ENCODE data around the gene ADISSP. TPM values are rescaled to one million over a fixed set of nuclear protein-coding genes. Genes with fewer than 3 reads are reported as not detected.

Gene ADISSP
- total RNA-seq, 1 experiment from 2014 or later, result 40.0 TPM

GRCh38 chr20:3751675-3752385 is 15.7 kb downstream of the ADISSP start:
- Histone ChIP-seq H3K9me3 (replicated peaks) (no peaks in the 10 kb centered on the region), H3K4me1 (replicated peaks) (no peaks in the 10 kb centered on the region), H3K27ac (no peak overlapping the region), H3K36me3 (no peaks in the 10 kb centered on the region), H3K27me3 (replicated peaks) (no peaks in the 10 kb centered on the region), H3K4me3 (no peak overlapping the region)
- DNase-seq (ENCODE audit: low read depth in 1 of 2, low spot score in 2 of 2), result no peak

- Histone ChIP-seq H3K4me1 (replicated peaks) (no peaks in the 10 kb centered on the region), H3K27ac (no peak overlapping the region), H3K9me3 (replicated peaks) (no peaks in the 10 kb centered on the region), H3K27me3 (replicated peaks) (no peaks in the 10 kb centered on the region), H3K36me3 (no peaks in the 10 kb centered on the region), H3K4me3 (no peak overlapping the region)
- DNase-seq (ENCODE audit: low read depth in 1 of 2, low spot score in 2 of 2), result no peak
Measured at GRCh38 chr20:3751305-3751674, 16.3 kb downstream of the ADISSP start.

DNA sequence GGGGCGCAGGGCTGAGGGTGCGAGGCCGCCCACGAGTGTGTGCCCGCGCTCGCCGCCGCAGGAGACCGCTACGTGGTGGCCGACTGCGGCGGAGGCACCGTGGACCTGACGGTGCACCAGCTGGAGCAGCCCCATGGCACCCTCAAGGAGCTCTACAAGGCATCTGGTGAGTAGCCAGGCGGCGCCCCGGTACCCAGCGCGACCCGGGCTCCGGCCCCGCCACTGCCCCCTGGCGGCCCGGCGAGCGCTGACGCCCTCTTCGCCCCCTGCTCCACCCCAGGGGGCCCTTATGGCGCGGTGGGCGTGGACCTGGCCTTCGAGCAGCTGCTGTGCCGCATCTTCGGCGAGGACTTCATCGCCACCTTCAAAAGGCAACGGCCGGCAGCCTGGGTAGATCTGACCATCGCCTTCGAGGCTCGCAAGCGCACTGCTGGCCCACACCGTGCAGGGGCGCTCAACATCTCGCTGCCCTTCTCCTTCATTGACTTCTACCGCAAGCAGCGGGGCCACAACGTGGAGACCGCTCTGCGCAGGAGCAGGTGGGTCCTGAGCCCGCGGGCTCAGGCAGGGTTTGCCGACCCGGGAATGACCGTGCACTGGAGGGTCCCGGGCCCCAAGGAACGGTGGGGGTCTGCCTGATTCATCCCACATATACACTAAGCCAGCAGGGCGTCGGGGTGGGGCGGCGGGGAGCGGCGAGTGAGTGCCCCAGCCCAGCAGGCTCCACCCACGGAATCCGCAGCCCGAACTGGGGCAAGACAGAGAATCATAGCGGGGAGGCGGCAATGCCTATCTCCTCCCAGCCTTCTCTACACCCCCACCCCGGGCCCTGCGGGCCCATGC is 17.6 kb downstream of the ADISSP start:
- no peak overlapping the region for H3K4me3 ChIP-seq
- no peaks in the 10 kb centered on the region for H3K9me3 ChIP-seq (replicated peaks)
- H3K4me1 ChIP-seq (replicated peaks), result no peaks in the 10 kb centered on the region
- no peaks in the 10 kb centered on the region for H3K36me3 ChIP-seq
- no peak for DNase-seq (ENCODE audit: low read depth in 1 of 2, low spot score in 2 of 2)
- no peak overlapping the region for H3K27ac ChIP-seq
- no peaks in the 10 kb centered on the region for H3K27me3 ChIP-seq (replicated peaks)

- H3K27me3 ChIP-seq (replicated peaks), result no peaks in the 10 kb centered on the region
Measured at GRCh38 chr20:3749087-3749688, 18.4 kb downstream of the ADISSP start.

GRCh38 chr20:3748073-3748472 is 19.5 kb downstream of the ADISSP start:
- H3K9me3 ChIP-seq (replicated peaks), result no peaks in the 10 kb centered on the region
- DNase-seq (ENCODE audit: low read depth in 1 of 2, low spot score in 2 of 2), result no peak
- no peaks in the 10 kb centered on the region for H3K4me1 ChIP-seq (replicated peaks)
- H3K36me3 ChIP-seq, result no peaks in the 10 kb centered on the region
- no peak overlapping the region for H3K4me3 ChIP-seq
- 0 out of 2 replicates have a peak, but pooled peaks cover 4% of the 10 kb centered on the region for H3K27me3 ChIP-seq (replicated peaks)
- no peak overlapping the region for H3K27ac ChIP-seq

More at GRCh38 chr20:3749087-3749688, 18.4 kb downstream of the ADISSP start:
- H3K27ac ChIP-seq, result no peak overlapping the region
- DNase-seq (ENCODE audit: low read depth in 1 of 2, low spot score in 2 of 2), result no peak
- no peaks in the 10 kb centered on the region for H3K4me1 ChIP-seq (replicated peaks)
- H3K9me3 ChIP-seq (replicated peaks), result no peaks in the 10 kb centered on the region
- no peaks in the 10 kb centered on the region for H3K36me3 ChIP-seq
- H3K4me3 ChIP-seq, result no peak overlapping the region

DNA sequence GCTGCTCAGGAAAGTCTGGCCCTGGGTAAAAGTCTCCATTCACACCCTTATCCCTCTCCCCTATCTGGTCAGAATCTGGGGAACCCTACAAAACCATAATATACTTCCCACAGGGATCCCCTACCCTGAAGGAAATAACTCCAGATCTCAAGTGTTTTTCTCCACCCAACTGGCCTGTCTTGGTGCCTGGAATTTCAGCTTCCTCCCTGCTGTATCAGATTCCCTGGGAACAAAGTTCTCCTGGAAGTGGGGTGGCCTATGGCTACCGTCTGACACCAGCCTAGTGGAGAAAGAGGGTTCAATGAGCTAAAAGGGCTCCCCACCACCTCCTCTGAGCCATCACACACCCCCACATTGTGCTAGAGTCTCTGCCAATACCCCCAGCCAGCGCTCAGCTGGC is 20.1 kb downstream of the ADISSP start:
- Histone ChIP-seq H3K27ac (no peak overlapping the region), H3K4me1 (replicated peaks) (no peaks in the 10 kb centered on the region), H3K36me3 (no peaks in the 10 kb centered on the region), H3K27me3 (replicated peaks) (0 out of 2 replicates have a peak, but pooled peaks cover 4% of the 10 kb centered on the region), H3K4me3 (no peak overlapping the region), H3K9me3 (replicated peaks) (no peaks in the 10 kb centered on the region)
- DNase-seq (ENCODE audit: low read depth in 1 of 2, low spot score in 2 of 2), result no peak

GRCh38 chr20:3745686-3746173 is 21.8 kb downstream of the ADISSP start:
- Histone ChIP-seq H3K9me3 (replicated peaks) (no peaks in the 10 kb centered on the region), H3K27me3 (replicated peaks) (0 out of 2 replicates have a peak, but pooled peaks cover 4% of the 10 kb centered on the region), H3K4me1 (replicated peaks) (no peaks in the 10 kb centered on the region), H3K27ac (no peak overlapping the region), H3K4me3 (no peak overlapping the region), H3K36me3 (no peaks in the 10 kb centered on the region)
- no peak for DNase-seq (ENCODE audit: low read depth in 1 of 2, low spot score in 2 of 2)

GRCh38 chr20:3744806-3745685 is 22.5 kb downstream of the ADISSP start:
- Histone ChIP-seq H3K27ac (no peak overlapping the region), H3K36me3 (no peaks in the 10 kb centered on the region), H3K9me3 (replicated peaks) (no peaks in the 10 kb centered on the region), H3K4me3 (no peak overlapping the region), H3K4me1 (replicated peaks) (no peaks in the 10 kb centered on the region), H3K27me3 (replicated peaks) (0 out of 2 replicates have a peak, but pooled peaks cover 4% of the 10 kb centered on the region)
- DNase-seq (ENCODE audit: low read depth in 1 of 2, low spot score in 2 of 2), result no peak

- H3K27me3 ChIP-seq (replicated peaks), result 0 out of 2 replicates have a peak, but pooled peaks cover 4% of the 10 kb centered on the region
- no peaks in the 10 kb centered on the region for H3K36me3 ChIP-seq
- no peak overlapping the region for H3K4me3 ChIP-seq
- DNase-seq (ENCODE audit: low read depth in 1 of 2, low spot score in 2 of 2), result no peak
- H3K27ac ChIP-seq, result no peak overlapping the region
- no peaks in the 10 kb centered on the region for H3K4me1 ChIP-seq (replicated peaks)
- no peaks in the 10 kb centered on the region for H3K9me3 ChIP-seq (replicated peaks)
Measured at GRCh38 chr20:3744037-3744436, 23.5 kb downstream of the ADISSP start.

GRCh38 chr20:3743251-3743650 is 24.3 kb downstream of the ADISSP start:
- no peak for DNase-seq (ENCODE audit: low read depth in 1 of 2, low spot score in 2 of 2)
- Histone ChIP-seq H3K27me3 (replicated peaks) (0 out of 2 replicates have a peak, but pooled peaks cover 4% of the 10 kb centered on the region), H3K27ac (no peak overlapping the region), H3K4me1 (replicated peaks) (no peaks in the 10 kb centered on the region), H3K36me3 (no peaks in the 10 kb centered on the region), H3K9me3 (replicated peaks) (no peaks in the 10 kb centered on the region), H3K4me3 (no peak overlapping the region)

DNA sequence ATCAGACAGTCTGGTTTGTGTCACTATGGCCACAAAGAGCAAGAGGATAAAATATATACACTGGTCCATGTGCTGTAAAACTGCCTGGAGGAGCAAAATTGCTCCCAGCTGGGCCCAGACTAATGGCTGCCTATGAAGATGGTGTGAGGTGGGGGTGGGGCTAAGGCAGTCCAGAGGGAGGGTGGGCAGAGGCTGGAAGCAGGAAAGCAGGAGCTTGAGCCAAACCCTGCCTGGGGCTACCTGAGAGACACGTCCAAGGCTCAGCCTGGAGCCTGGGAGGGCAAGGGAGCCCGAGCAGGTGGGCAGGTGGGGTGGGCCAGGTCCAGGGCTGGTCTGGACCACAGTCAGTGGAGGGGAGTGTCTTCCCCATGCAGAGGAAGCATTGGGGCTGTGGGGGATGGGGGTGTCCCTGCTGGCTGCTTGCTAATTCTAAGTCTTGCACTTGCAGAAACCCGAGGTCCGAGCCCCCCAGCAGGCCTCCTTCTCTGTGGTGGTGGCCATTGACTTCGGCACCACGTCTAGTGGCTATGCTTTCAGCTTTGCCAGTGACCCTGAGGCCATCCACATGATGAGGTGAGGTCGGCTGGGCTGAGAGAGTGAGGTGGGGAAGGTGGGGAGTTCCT is 25.6 kb downstream of the ADISSP start:
- H3K4me1 ChIP-seq (replicated peaks), result no peaks in the 10 kb centered on the region
- no peak for DNase-seq (ENCODE audit: low read depth in 1 of 2, low spot score in 2 of 2)
- no peak overlapping the region for H3K27ac ChIP-seq
- no peak overlapping the region for H3K4me3 ChIP-seq
- H3K9me3 ChIP-seq (replicated peaks), result no peaks in the 10 kb centered on the region
- H3K36me3 ChIP-seq, result no peaks in the 10 kb centered on the region
- H3K27me3 ChIP-seq (replicated peaks), result 0 out of 2 replicates have a peak, but pooled peaks cover 4% of the 10 kb centered on the region

- Histone ChIP-seq H3K4me1 (replicated peaks) (no peaks in the 10 kb centered on the region), H3K27ac (no peak overlapping the region)
Measured at GRCh38 chr20:3740615-3741301, 26.8 kb downstream of the ADISSP start.

More at GRCh38 chr20:3740615-3741301, 26.8 kb downstream of the ADISSP start:
- H3K36me3 ChIP-seq, result no peaks in the 10 kb centered on the region
- H3K9me3 ChIP-seq (replicated peaks), result no peaks in the 10 kb centered on the region
- H3K4me3 ChIP-seq, result no peak overlapping the region
- 0 out of 2 replicates have a peak, but pooled peaks cover 4% of the 10 kb centered on the region for H3K27me3 ChIP-seq (replicated peaks)
- no peak for DNase-seq (ENCODE audit: low read depth in 1 of 2, low spot score in 2 of 2)
